GM23248 (cell line): ENCODE measurements around the gene C1orf35. TPM values are rescaled to one million over a fixed set of nuclear protein-coding genes. Genes with fewer than 3 reads are reported as not detected.
A peak's percentile ranks its signal among the peaks of the same experiment; 100 is the strongest.

Experiments
- DNase-seq: peaks from one replicate; pipeline ENCODE4 v3.0.0-alpha.2; 2015
- H2AFZ ChIP-seq: fragments of 200-600 bp; sonication (generic); 2 replicates; pipeline ENCODE4 v1.6.1; 2016; ENCODE audit warnings: antibody characterized with exemption
- H3F3A ChIP-seq: fragments of 200-600 bp; sonication (generic); 2 replicates; pipeline ENCODE4 v1.6.1; 2016; ENCODE audit warnings: mild to moderate bottlenecking, antibody characterized with exemption, mixed run types; ENCODE audit not compliant: insufficient read depth
- H3K27ac ChIP-seq: fragments of 200-600 bp; sonication (generic); 2 replicates; pipeline ENCODE4 v1.5.1; 2016; ENCODE audit warnings: mild to moderate bottlenecking
- H3K27me3 ChIP-seq: fragments of 200-600 bp; sonication (generic); replicated peaks from 2 replicates; pipeline ENCODE4 v1.6.1; 2016; ENCODE audit warnings: mild to moderate bottlenecking; ENCODE audit not compliant: insufficient read depth
- H3K36me3 ChIP-seq: fragments of 200-600 bp; sonication (generic); 2 replicates; pipeline ENCODE4 v1.6.1; 2016; ENCODE audit warnings: low read depth, mild to moderate bottlenecking
- H3K4me1 ChIP-seq: fragments of 200-600 bp; sonication (generic); 2 replicates; pipeline ENCODE4 v1.6.1; 2016; ENCODE audit warnings: mild to moderate bottlenecking; ENCODE audit not compliant: insufficient read depth
- H3K4me2 ChIP-seq: fragments of 200-600 bp; sonication (generic); one replicate; pipeline ENCODE4 v1.6.1; 2016; ENCODE audit warnings: mild to moderate bottlenecking; ENCODE audit not compliant: unreplicated experiment
- H3K4me3 ChIP-seq: fragments of 200-600 bp; sonication (generic); 2 replicates; pipeline ENCODE4 v1.5.1; 2016; ENCODE audit warnings: mild to moderate bottlenecking
- H3K79me2 ChIP-seq: fragments of 200-600 bp; sonication (generic); 2 replicates; pipeline ENCODE4 v1.6.1; 2016; ENCODE audit warnings: mild to moderate bottlenecking; ENCODE audit not compliant: insufficient read depth
- H3K9ac ChIP-seq: fragments of 200-600 bp; sonication (generic); 2 replicates; pipeline ENCODE4 v1.6.1; 2016; ENCODE audit warnings: mild to moderate bottlenecking
- H3K9me2 ChIP-seq: fragments of 200-600 bp; sonication (generic); 2 replicates; pipeline ENCODE4 v1.6.1; 2016; ENCODE audit warnings: mixed run types, mild to moderate bottlenecking, moderate library complexity; ENCODE audit not compliant: insufficient read depth
- H3K9me3 ChIP-seq: fragments of 200-600 bp; sonication (generic); one replicate; pipeline ENCODE4 v1.6.1; 2017; ENCODE audit warnings: low read depth
- H4K20me1 ChIP-seq: fragments of 200-600 bp; sonication (generic); 2 replicates; pipeline ENCODE4 v1.6.0; 2016; ENCODE audit not compliant: insufficient read depth
- EZH2 ChIP-seq: fragments of 200-600 bp; sonication (generic); IDR thresholded peaks from 2 replicates; pipeline ENCODE4 v1.6.1; 2018; ENCODE audit warnings: antibody characterized with exemption, mild to moderate bottlenecking; ENCODE audit not compliant: insufficient read depth, poor library complexity, severe bottlenecking
- EZH2phosphoT487 ChIP-seq: fragments of 200-600 bp; sonication (generic); IDR thresholded peaks from 2 replicates; pipeline ENCODE4 v1.6.1; 2018; ENCODE audit warnings: antibody characterized with exemption, moderate library complexity, mild to moderate bottlenecking, low read depth; ENCODE audit not compliant: insufficient read depth
- WGBS, 2 experiments: methylation state at CpG; one replicate each; pipeline ENCODE4 v1.1.6; 2015 to 2017; ENCODE audit warnings: low lambda C conversion rate in 2 of 2, low coverage in 1 of 2; ENCODE audit errors: missing lambda C conversion rate in 2 of 2; 5-methylcytosine and 5-hydroxymethylcytosine counted together
- in situ Hi-C: fragments of 300-500 bp; cut with MboI; formaldehyde crosslinking; loops from 2 replicates; pipeline ENCODE4 v1.15.0; 2020
- polyA plus RNA-seq: library from polyadenylated mRNA; unstranded; fragments of >200 nt; fragmentation: Nextera tagmentation; extraction: Ambion mirVana; gene quantifications from 2 replicates; pipeline ENCODE4 v1.2.1, GENCODE V29; 2016
- total RNA-seq: library from RNA; depleted of rRNA; stranded (reverse); fragments of >200 nt; shearing (Covaris generic); gene quantifications from 2 replicates; pipeline ENCODE4 v1.2.3, GENCODE V29; 2014

The C1orf35 gene
- total and polyA plus RNA-seq, 2 experiments from 2014 or later = 11.6 to 19.9 TPM

DNA sequence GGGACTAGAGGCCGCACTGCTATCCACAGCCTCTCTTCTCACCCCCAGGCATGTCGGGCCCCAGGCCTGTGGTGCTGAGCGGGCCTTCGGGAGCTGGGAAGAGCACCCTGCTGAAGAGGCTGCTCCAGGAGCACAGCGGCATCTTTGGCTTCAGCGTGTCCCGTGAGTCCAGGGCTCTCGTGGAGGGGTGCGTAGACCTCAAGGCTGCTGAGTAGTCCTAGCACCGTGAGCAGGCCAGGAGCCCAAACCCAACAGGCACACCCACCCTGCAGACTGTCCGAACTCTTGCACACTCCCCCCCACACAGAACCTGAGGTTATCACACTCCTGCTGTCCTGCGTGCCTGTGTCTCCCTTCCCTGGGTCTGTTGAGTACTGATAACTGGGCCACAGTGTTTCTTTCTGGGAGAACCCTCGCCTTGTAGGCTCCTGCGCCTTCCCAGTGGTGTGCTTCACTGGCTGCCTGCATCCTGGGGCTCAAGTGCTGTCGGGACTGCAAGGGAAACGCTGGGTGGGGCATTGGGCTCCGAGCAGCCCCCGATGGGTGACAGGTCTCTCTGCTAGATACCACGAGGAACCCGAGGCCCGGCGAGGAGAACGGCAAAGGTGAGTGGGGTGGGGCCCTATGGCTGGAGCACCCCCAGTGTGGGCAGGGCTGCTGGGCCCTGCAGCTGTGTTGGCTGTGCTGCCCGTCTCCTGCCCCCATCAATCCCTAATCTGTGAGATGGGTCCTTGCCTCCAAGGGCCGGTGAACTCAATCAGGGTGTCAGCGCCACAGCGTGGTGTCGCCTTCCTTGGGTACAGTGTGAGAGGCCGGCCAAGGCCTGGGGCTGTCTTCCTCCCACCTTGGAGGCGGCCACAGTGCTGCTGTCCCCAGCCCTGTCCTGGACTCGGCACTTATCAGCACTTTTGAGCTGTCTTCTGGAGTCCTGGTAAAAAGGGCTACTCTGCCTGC lies 42.6 kb upstream of the C1orf35 start:
- Histone ChIP-seq H3K27me3 (no peaks in the 10 kb centered on the region), H3K4me3 (no peak overlapping the region), H3K79me2 (peaks cover 94% of the 10 kb centered on the region), H3K9me3 (no peaks in the 10 kb centered on the region), H3K4me2 (no peak overlapping the region), H3K4me1 (peaks cover 37% of the 10 kb centered on the region), H3K9me2 (no peaks in the 10 kb centered on the region), H3F3A (no peaks in the 10 kb centered on the region), H3K27ac (no peak overlapping the region), H2AFZ (no peak overlapping the region), H4K20me1 (peaks cover 24% of the 10 kb centered on the region; the same call in 1 of the 2 replicates), H3K36me3 (no peaks in the 10 kb centered on the region), H3K9ac (no peak overlapping the region)
- TF ChIP-seq EZH2 (no peak), EZH2phosphoT487 (no peak)
- no peak for DNase-seq
- in situ Hi-C loops = no loop called here
- WGBS, 2 experiments = 89 to 90% methylated on average over 31 of the region's 31 CpGs

DNA sequence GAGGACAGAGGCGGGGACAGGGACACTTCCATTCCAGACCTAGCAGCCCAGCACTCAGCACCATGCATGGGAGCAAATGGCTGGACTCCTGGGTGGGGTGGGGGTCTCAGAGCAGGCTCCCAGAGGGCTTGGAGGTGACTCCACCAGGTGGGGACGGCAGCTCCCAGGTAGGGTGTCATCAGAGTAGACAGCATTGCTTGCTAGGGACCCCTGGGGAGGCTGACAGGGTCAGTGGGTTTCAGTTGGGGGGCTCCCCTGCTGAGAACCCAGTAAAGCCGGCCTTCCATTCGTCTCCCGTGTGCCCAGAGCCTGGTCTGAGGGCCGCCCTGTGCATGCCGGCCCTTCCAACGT lies 41.8 kb upstream of the C1orf35 start:
- peaks cover 24% of the 10 kb centered on the region; the same call in 1 of the 2 replicates for H4K20me1 ChIP-seq
- no peak for TF ChIP-seq EZH2phosphoT487
- TF ChIP-seq EZH2 = no peak
- H3K27me3 ChIP-seq = no peaks in the 10 kb centered on the region
- no peaks in the 10 kb centered on the region for H3K9me3 ChIP-seq
- no peak overlapping the region for H3K9ac ChIP-seq
- no peak overlapping the region for H2AFZ ChIP-seq
- H3F3A ChIP-seq = no peaks in the 10 kb centered on the region
- in situ Hi-C loops = no loop called here
- no peak overlapping the region for H3K4me2 ChIP-seq
- no peaks in the 10 kb centered on the region for H3K36me3 ChIP-seq
- peaks cover 29% of the 10 kb centered on the region for H3K4me1 ChIP-seq
- no peak overlapping the region for H3K4me3 ChIP-seq
- H3K9me2 ChIP-seq = no peaks in the 10 kb centered on the region
- no peak for DNase-seq
- H3K27ac ChIP-seq = no peak overlapping the region
- 74 to 79% methylated on average over 8 of the region's 8 CpGs for WGBS, 2 experiments
- H3K79me2 ChIP-seq = peaks cover 95% of the 10 kb centered on the region

DNA sequence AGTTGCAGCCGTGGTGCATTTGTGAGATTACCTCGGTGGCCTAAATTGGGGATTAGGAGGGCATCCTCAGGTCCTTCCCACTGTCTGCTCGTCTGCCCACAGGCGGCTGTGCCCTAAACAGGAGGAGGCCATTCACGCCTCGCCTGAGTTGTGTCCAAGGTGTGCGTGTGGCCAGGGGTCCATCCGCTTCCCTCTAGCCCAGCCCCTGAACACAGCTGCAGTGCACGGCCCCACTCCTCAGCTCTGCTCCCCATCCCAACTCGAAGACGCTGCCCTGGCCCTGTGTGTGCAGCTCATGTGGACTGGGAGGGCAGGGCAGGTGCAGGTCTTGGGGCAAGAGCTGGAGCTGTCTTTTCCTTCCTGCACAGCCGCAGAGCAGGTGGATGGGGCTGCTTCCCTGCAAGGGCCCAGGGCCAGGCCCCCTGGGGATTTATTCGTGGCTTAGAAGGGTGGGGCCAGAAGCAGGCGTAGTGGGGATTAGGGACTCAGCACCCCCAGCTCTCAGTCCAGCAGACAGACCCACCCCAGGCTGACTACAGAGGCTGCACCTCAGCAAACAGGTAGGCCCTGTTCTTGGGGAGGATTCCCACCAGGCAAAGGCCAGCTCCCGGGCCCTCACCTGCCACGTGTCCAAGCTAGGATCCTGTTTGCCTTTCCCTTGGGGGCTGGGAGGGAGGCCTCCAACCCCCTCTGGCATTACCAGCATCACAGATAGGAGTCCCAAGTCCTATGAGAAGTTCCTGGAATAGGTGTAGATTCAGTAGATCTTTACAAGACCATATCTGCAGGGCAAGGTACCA lies 41.3 kb upstream of the C1orf35 start:
- Histone ChIP-seq H3K27ac (no peak overlapping the region), H3K79me2 (peaks cover 89% of the 10 kb centered on the region), H3K4me3 (no peak overlapping the region), H3F3A (no peaks in the 10 kb centered on the region), H3K9ac (no peak overlapping the region), H3K4me2 (no peak overlapping the region), H2AFZ (no peak overlapping the region), H3K4me1 (peaks cover 25% of the 10 kb centered on the region), H3K27me3 (no peaks in the 10 kb centered on the region), H4K20me1 (peaks cover 24% of the 10 kb centered on the region; the same call in 1 of the 2 replicates), H3K36me3 (no peaks in the 10 kb centered on the region), H3K9me2 (no peaks in the 10 kb centered on the region), H3K9me3 (no peaks in the 10 kb centered on the region)
- TF ChIP-seq EZH2 (no peak), EZH2phosphoT487 (no peak)
- 87 to 91% methylated on average over 16 of the region's 16 CpGs for WGBS, 2 experiments
- DNase-seq = no peak
- in situ Hi-C loops = no loop called here

DNA sequence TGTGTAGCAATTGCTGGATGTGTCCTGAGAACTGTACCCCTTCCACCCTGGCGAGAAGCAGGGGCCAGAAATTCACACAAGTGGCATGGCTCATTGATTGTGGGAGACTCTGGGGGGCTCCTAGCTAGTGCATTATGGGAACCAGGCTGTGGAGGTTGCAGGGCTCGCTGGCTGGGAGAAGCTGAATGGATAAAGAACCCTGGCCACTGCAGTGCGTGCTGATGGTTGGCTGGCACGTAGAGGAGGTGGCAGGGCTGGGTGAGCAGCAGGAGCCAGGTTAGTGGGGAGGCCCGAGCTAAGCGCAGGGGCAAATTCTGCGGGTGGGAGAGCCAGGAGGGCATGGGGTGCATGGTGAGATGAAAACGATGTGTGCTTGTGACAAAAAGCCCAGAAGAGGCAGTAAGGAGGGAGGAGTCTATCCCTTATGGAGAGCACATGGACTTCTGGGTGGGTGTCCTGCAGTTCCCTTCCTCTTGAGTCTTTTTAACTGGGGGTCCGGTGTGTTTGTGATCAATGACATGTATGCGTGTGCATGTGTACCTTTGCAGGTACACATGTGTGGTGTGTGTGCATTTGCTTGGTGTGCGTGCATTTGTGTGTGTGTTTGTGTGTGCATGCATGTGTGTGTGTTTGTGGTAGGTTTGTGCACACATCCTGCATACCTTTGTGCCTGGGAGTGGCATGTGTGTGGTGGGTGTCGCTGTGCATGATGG lies 40.5 kb upstream of the C1orf35 start:
- no peaks in the 10 kb centered on the region for H3F3A ChIP-seq
- H3K4me3 ChIP-seq = peak overlapping the region; percentile 19; the same call in 1 of the 2 replicates
- H3K36me3 ChIP-seq = no peaks in the 10 kb centered on the region
- H3K4me2 ChIP-seq = no peak overlapping the region
- H3K27ac ChIP-seq = 0 out of 2 replicates have a peak overlapping the region, but pooled peaks have one; percentile 93
- H2AFZ ChIP-seq = no peak overlapping the region
- H3K9ac ChIP-seq = peak overlapping the region; percentile 96
- TF ChIP-seq EZH2phosphoT487 (no peak), EZH2 (no peak)
- H3K27me3 ChIP-seq = no peaks in the 10 kb centered on the region
- peaks cover 19% of the 10 kb centered on the region for H3K4me1 ChIP-seq
- H3K79me2 ChIP-seq = peaks cover 82% of the 10 kb centered on the region
- in situ Hi-C loops = no loop called here
- H4K20me1 ChIP-seq = peaks cover 24% of the 10 kb centered on the region; the same call in 1 of the 2 replicates
- H3K9me3 ChIP-seq = no peaks in the 10 kb centered on the region
- H3K9me2 ChIP-seq = no peaks in the 10 kb centered on the region
- no peak for DNase-seq
- WGBS, 2 experiments = 75% methylated on average over 12 of the region's 12 CpGs
